ENCODE measurements around the gene CDC73. TPM values are rescaled to one million over a fixed set of nuclear protein-coding genes. Genes with fewer than 3 reads are reported as not detected.
A peak's percentile ranks its signal among the peaks of the same experiment; 100 is the strongest.

The CDC73 gene
- total and polyA plus RNA-seq, 9 of the 15 experiments (the other 6 are each of a cell fraction or from before 2014, with no cell fraction given), result 19.0 to 61.7 (median 30.1) TPM

DNA sequence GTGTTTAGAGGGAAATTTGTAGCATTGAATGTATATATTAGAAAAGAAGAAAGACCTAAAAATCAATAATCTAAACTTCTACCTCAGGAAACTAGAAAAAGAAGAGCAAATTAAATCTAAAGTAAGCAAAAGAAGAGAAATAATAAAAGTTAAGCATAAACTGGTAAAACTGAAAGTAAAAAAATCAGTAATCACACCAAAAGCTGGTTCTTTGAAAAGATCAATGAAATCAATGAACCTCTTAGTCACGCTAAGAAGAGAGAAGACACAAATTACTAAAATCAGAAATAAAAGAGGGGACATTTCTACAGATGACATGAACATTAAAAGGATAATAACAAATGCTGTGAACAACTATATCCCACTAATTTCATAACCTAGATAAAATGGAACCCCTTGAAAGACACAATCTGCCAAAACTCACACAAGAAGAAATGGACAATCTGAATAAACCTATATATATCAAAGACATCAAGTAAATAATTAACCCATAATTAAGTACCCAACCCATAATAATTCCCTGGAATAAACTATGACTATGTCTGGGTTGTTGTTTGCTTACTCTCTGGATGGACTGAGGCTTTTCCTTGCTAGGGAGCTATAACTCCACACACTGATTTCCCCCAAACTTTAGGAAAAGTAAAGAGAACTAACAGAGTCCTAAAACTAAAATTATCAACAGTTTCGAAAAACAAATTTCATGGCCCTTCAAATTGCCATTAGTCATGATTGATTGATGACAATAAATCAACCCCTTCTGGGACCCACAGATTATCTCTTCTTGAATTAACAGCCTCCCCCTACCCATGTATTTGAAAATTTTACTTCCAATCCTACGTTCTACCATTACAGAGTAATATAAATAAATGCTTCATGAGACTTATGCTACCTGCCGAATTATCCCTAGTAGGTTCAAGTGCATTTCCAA lies 2.8 kb upstream of the CDC73 start (continued):
- TF ChIP-seq ZNF395 (CRISPR knock-in tag; IDR thresholded peaks at IDR 0.05) (no peak), NFRKB (IDR thresholded peaks at IDR 0.05; ENCODE audit: low read depth) (0 out of 2 replicates have a peak, but pooled peaks have one; percentile 46), RBFOX2 (IDR thresholded peaks at IDR 0.05; ENCODE audit: low read depth, low read length) (no peak), SIX5 (IDR thresholded peaks at IDR 0.05; ENCODE audit: borderline replicate concordance in 1 of 2, insufficient read depth in 1 of 2, low read depth in 1 of 2, low read length in 2 of 2) (no peak), ZBTB9 (CRISPR knock-in tag; IDR thresholded peaks at IDR 0.05) (no peak), HDAC1 (IDR thresholded peaks at IDR 0.05) (no peak), TFE3 (CRISPR knock-in tag; IDR thresholded peaks at IDR 0.05) (no peak), EP300 (IDR thresholded peaks at IDR 0.05; ENCODE audit: low read length) (peak; percentile 34; the same call in 1 of the 2 replicates), ZNF253 (CRISPR knock-in tag; conservative IDR thresholded peaks at IDR 0.05) (no peak)
- TF ChIP-seq, protein P1, sequence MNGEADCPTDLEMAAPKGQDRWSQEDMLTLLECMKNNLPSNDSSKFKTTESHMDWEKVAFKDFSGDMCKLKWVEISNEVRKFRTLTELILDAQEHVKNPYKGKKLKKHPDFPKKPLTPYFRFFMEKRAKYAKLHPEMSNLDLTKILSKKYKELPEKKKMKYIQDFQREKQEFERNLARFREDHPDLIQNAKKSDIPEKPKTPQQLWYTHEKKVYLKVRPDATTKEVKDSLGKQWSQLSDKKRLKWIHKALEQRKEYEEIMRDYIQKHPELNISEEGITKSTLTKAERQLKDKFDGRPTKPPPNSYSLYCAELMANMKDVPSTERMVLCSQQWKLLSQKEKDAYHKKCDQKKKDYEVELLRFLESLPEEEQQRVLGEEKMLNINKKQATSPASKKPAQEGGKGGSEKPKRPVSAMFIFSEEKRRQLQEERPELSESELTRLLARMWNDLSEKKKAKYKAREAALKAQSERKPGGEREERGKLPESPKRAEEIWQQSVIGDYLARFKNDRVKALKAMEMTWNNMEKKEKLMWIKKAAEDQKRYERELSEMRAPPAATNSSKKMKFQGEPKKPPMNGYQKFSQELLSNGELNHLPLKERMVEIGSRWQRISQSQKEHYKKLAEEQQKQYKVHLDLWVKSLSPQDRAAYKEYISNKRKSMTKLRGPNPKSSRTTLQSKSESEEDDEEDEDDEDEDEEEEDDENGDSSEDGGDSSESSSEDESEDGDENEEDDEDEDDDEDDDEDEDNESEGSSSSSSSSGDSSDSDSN (IDR thresholded peaks at IDR 0.05; ENCODE audit: borderline replicate concordance in 1 of 2, low read depth in 2 of 2, low read length in 2 of 2), result 0 out of 4 replicates have a peak, but pooled peaks of 1 of the 2 experiments have one; percentile 25
- TF ChIP-seq, protein P2, sequence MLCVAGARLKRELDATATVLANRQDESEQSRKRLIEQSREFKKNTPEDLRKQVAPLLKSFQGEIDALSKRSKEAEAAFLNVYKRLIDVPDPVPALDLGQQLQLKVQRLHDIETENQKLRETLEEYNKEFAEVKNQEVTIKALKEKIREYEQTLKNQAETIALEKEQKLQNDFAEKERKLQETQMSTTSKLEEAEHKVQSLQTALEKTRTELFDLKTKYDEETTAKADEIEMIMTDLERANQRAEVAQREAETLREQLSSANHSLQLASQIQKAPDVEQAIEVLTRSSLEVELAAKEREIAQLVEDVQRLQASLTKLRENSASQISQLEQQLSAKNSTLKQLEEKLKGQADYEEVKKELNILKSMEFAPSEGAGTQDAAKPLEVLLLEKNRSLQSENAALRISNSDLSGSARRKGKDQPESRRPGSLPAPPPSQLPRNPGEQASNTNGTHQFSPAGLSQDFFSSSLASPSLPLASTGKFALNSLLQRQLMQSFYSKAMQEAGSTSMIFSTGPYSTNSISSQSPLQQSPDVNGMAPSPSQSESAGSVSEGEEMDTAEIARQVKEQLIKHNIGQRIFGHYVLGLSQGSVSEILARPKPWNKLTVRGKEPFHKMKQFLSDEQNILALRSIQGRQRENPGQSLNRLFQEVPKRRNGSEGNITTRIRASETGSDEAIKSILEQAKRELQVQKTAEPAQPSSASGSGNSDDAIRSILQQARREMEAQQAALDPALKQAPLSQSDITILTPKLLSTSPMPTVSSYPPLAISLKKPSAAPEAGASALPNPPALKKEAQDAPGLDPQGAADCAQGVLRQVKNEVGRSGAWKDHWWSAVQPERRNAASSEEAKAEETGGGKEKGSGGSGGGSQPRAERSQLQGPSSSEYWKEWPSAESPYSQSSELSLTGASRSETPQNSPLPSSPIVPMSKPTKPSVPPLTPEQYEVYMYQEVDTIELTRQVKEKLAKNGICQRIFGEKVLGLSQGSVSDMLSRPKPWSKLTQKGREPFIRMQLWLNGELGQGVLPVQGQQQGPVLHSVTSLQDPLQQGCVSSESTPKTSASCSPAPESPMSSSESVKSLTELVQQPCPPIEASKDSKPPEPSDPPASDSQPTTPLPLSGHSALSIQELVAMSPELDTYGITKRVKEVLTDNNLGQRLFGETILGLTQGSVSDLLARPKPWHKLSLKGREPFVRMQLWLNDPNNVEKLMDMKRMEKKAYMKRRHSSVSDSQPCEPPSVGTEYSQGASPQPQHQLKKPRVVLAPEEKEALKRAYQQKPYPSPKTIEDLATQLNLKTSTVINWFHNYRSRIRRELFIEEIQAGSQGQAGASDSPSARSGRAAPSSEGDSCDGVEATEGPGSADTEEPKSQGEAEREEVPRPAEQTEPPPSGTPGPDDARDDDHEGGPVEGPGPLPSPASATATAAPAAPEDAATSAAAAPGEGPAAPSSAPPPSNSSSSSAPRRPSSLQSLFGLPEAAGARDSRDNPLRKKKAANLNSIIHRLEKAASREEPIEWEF (CRISPR knock-in tag; IDR thresholded peaks at IDR 0.05), result 0 out of 2 replicates have a peak, but pooled peaks have one; percentile 48
